ENCODE results near the gene RXRG. TPM values are rescaled to one million over a fixed set of nuclear protein-coding genes. Genes with fewer than 3 reads are reported as not detected.

RXRG gene
- total RNA-seq, 5 donors from 2014 or later (not counting 1 experiment from before 2014, with no cell fraction given), result not detected

DNA sequence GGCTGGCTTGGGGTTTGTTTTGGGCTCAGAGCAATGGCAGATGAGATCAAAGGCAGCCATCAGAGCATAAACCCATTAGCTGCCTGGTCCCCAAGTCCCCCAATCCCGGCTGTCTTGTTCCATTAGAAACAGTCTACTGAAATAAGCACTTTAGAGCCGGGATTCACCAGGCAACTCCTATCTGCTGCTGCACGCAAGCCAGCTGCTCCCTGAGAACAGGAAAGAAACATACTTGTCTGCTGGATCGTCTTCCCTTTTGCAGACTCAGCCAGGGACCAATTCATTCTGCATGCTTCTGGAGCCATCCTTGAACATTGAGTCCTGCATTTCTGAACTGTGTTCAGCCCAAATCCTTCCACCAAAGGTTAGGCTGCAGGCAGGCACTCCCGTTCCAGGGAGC lies 21.8 kb downstream of the RXRG start:
- POLR2A ChIA-PET, result no interaction called here
- no peaks in the 10 kb centered on the region for H3K36me3 Mint-ChIP-seq

DNA sequence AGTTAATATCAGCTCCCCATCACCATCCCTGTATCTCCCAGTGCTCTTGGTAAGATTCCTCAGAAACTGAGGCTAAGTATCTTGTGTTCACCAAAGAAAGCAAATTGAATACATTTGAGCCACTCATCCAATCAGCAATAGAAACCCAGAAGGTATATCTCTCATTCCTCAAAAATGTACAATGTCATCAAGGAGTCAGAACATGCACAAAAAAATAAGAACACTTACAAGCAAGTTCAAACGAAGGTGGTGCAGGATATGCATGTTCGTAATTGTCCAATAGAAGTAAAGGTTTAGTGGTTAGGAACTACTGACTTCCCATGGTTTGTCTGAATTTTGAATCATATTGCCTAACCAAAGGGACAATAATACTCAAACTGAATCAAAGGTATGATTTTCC lies 24.3 kb downstream of the RXRG start:
- H3K27me3 ChIP-seq (replicated peaks in 1 of 2; ENCODE audit: control insufficient read depth in 2 of 2, extremely low read depth in 1 of 2, insufficient read depth in 2 of 2, low read length in 1 of 2), result peaks cover 4 to 6% of the 10 kb centered on the region in 2 experiments
- DNase-seq (no peak), ATAC-seq (replicated peaks in 1 of 4) (no peak)
- WGBS (ENCODE audit: insufficient coverage), result no CpG with 5 or more reads among the region's 2 CpGs
- no peak overlapping the region for H3K27ac Mint-ChIP-seq
- no peaks in the 10 kb centered on the region for H3K36me3 ChIP-seq (ENCODE audit: control insufficient read depth in 2 of 2, extremely low read depth in 1 of 2, insufficient read depth in 1 of 2, low read length in 1 of 2)
- CTCF ChIA-PET, result no interaction called here
- peaks cover 10 to 11% of the 10 kb centered on the region in 2 donors for H3K27me3 Mint-ChIP-seq
- H3K36me3 Mint-ChIP-seq, result no peaks in the 10 kb centered on the region
- H3K4me3 ChIP-seq (ENCODE audit: control insufficient read depth in 1 of 2, extremely low read depth in 1 of 2, low read length in 1 of 2), result no peak overlapping the region
- no peak overlapping the region for H3K27ac ChIP-seq (ENCODE audit: low read length)
- H3K4me3 Mint-ChIP-seq, result no peak overlapping the region
- peaks cover 2% of the 10 kb centered on the region for H3K9me3 ChIP-seq
- H3K9me3 Mint-ChIP-seq, result no peaks in the 10 kb centered on the region
- H3K4me1 Mint-ChIP-seq, result peaks cover 26 to 29% (median 26%) of the 10 kb centered on the region in 3 donors
- H3K4me1 ChIP-seq (ENCODE audit: control insufficient read depth in 1 of 2, extremely low read depth in 1 of 2, insufficient read depth in 2 of 2, low read length in 2 of 2), result peaks cover 0 to 20% of the 10 kb centered on the region in 2 experiments
- POLR2A ChIA-PET, result no interaction called here

More for the DNA sequence above, 21.8 kb downstream of the RXRG start:
- Mint-ChIP-seq H3K27ac (no peak overlapping the region), H3K4me1 (peaks cover 28 to 35% (median 35%) of the 10 kb centered on the region in 3 donors), H3K4me3 (no peak overlapping the region), H3K27me3 (peaks cover 3 to 5% of the 10 kb centered on the region in 2 donors), H3K9me3 (no peaks in the 10 kb centered on the region)
- H3K4me3 ChIP-seq (ENCODE audit: control insufficient read depth in 1 of 2, extremely low read depth in 1 of 2, low read length in 1 of 2), result no peak overlapping the region
- DNase-seq, result no peak
- H3K27ac ChIP-seq (ENCODE audit: low read length), result no peak overlapping the region
- H3K4me1 ChIP-seq (ENCODE audit: control insufficient read depth in 1 of 2, extremely low read depth in 1 of 2, insufficient read depth in 2 of 2, low read length in 2 of 2), result peaks cover 0 to 20% of the 10 kb centered on the region in 2 experiments
- H3K27me3 ChIP-seq (replicated peaks in 1 of 2; ENCODE audit: control insufficient read depth in 2 of 2, extremely low read depth in 1 of 2, insufficient read depth in 2 of 2, low read length in 1 of 2), result peaks cover 2 to 4% of the 10 kb centered on the region in 2 experiments
- WGBS (ENCODE audit: insufficient coverage), result 87% methylated on average over 5 of the region's 5 CpGs
- H3K9me3 ChIP-seq, result no peaks in the 10 kb centered on the region
- no peaks in the 10 kb centered on the region for H3K36me3 ChIP-seq (ENCODE audit: control insufficient read depth in 2 of 2, extremely low read depth in 1 of 2, insufficient read depth in 1 of 2, low read length in 1 of 2)
- CTCF ChIA-PET, result no interaction called here
- no peak for ATAC-seq (replicated peaks in 1 of 4)

DNA sequence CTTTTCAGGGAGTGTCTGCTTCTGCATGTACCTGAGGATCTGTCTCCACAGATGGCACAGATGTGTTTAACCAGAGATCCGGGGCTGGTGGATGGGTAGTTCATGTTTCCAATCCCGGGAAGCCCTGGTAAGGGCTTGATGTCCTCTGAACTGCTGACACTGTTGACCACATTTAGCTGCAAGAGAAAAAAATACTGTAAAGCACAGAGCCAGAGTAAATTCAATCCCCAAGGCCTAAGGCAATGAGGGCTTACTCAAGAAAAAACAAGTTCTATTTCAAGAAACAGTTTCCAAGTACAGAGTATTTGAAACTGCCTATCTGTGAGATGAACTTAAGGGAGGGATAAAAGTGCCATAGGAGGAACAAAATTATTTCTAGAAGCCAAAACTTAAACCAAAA lies 25.1 kb downstream of the RXRG start:
- Mint-ChIP-seq H3K4me3 (no peak overlapping the region), H3K27me3 (peaks cover 17 to 19% of the 10 kb centered on the region in 2 donors), H3K27ac (no peak overlapping the region), H3K36me3 (no peaks in the 10 kb centered on the region), H3K4me1 (peaks cover 18 to 20% (median 19%) of the 10 kb centered on the region in 3 donors), H3K9me3 (no peaks in the 10 kb centered on the region)
- ChIA-PET CTCF (no interaction called here), POLR2A (no interaction called here)
- ATAC-seq (replicated peaks in 1 of 4), result no peak
- Histone ChIP-seq H3K27ac (ENCODE audit: low read length) (no peak overlapping the region), H3K4me1 (ENCODE audit: control insufficient read depth in 1 of 2, extremely low read depth in 1 of 2, insufficient read depth in 2 of 2, low read length in 2 of 2) (peaks cover 0 to 16% of the 10 kb centered on the region in 2 experiments), H3K4me3 (ENCODE audit: control insufficient read depth in 1 of 2, extremely low read depth in 1 of 2, low read length in 1 of 2) (no peak overlapping the region), H3K27me3 (replicated peaks in 1 of 2; ENCODE audit: control insufficient read depth in 2 of 2, extremely low read depth in 1 of 2, insufficient read depth in 2 of 2, low read length in 1 of 2) (peaks cover 4 to 10% of the 10 kb centered on the region in 2 experiments), H3K9me3 (peaks cover 2% of the 10 kb centered on the region), H3K36me3 (ENCODE audit: control insufficient read depth in 2 of 2, extremely low read depth in 1 of 2, insufficient read depth in 1 of 2, low read length in 1 of 2) (no peaks in the 10 kb centered on the region)
- DNase-seq, result no peak
- WGBS (ENCODE audit: insufficient coverage), result 94% methylated on average over 2 of the region's 2 CpGs

DNA sequence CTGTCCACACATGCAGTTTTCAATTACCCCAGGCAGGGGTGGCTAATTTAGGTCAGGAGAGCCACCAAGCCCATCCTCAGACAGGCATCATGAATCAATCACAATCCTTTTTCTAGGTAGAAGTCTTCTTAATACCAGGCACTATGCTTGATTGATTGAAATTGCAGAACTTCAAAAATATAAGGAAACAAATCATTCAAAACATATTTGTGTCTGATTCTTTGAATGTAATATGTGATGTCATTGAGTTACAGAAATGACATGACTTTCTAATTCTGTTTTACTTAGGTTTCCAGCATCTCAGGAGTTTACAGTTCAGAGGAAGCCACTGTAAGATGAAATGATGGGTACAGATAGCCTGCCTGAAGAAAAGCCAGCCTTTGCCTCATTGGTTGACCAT lies 26.7 kb downstream of the RXRG start:
- Mint-ChIP-seq H3K36me3 (no peaks in the 10 kb centered on the region), H3K27ac (no peak overlapping the region), H3K9me3 (no peaks in the 10 kb centered on the region), H3K4me3 (no peak overlapping the region), H3K4me1 (peaks cover 4 to 6% (median 5%) of the 10 kb centered on the region in 3 donors), H3K27me3 (peaks cover 22 to 29% of the 10 kb centered on the region in 2 donors)
- peaks cover 0 to 3% of the 10 kb centered on the region in 2 experiments for H3K4me1 ChIP-seq (ENCODE audit: control insufficient read depth in 1 of 2, extremely low read depth in 1 of 2, insufficient read depth in 2 of 2, low read length in 2 of 2)
- POLR2A ChIA-PET, result no interaction called here
- ATAC-seq (replicated peaks in 1 of 4), result no peak
- H3K27ac ChIP-seq (ENCODE audit: low read length), result no peak overlapping the region
- no peak for DNase-seq
- H3K4me3 ChIP-seq (ENCODE audit: control insufficient read depth in 1 of 2, extremely low read depth in 1 of 2, low read length in 1 of 2), result no peak overlapping the region
- H3K27me3 ChIP-seq (replicated peaks in 1 of 2; ENCODE audit: control insufficient read depth in 2 of 2, extremely low read depth in 1 of 2, insufficient read depth in 2 of 2, low read length in 1 of 2), result peaks cover 4 to 10% of the 10 kb centered on the region in 2 experiments
- no peaks in the 10 kb centered on the region for H3K36me3 ChIP-seq (ENCODE audit: control insufficient read depth in 2 of 2, extremely low read depth in 1 of 2, insufficient read depth in 1 of 2, low read length in 1 of 2)
- peaks cover 2% of the 10 kb centered on the region for H3K9me3 ChIP-seq
- CTCF ChIA-PET, result no interaction called here

DNA sequence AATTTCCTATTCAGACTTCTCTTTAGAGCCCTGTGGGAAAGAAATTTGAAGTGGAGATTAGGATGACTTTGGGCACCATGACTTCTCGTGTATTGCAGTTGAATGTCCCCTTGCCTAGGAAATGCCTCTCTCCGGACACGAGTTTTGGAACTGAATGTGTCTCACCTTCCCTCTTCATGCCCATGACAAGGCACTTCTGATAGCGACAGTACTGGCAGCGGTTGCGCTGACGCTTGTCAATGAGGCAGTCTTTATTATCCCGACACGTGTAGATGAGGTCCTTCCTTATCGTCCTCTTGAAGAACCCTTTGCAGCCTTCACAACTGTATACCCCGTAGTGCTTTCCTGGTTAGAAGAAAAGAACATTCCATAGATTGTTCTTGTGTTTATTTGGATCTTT lies 28.1 kb downstream of the RXRG start:
- no peaks in the 10 kb centered on the region for H3K9me3 Mint-ChIP-seq
- no peaks in the 10 kb centered on the region for H3K4me1 Mint-ChIP-seq
- no peak overlapping the region for H3K27ac ChIP-seq (ENCODE audit: low read length)
- H3K36me3 ChIP-seq (ENCODE audit: control insufficient read depth in 2 of 2, extremely low read depth in 1 of 2, insufficient read depth in 1 of 2, low read length in 1 of 2), result no peaks in the 10 kb centered on the region
- no peak overlapping the region for H3K27ac Mint-ChIP-seq
- no peaks in the 10 kb centered on the region for H3K36me3 Mint-ChIP-seq
- H3K27me3 Mint-ChIP-seq, result peaks cover 22 to 29% of the 10 kb centered on the region in 2 donors
- no peaks in the 10 kb centered on the region for H3K4me1 ChIP-seq (ENCODE audit: control insufficient read depth in 1 of 2, extremely low read depth in 1 of 2, insufficient read depth in 2 of 2, low read length in 2 of 2)
- WGBS (ENCODE audit: insufficient coverage), result 97% methylated on average over 6 of the region's 11 CpGs
- no peak for ATAC-seq (replicated peaks in 1 of 4)
- H3K27me3 ChIP-seq (replicated peaks in 1 of 2; ENCODE audit: control insufficient read depth in 2 of 2, extremely low read depth in 1 of 2, insufficient read depth in 2 of 2, low read length in 1 of 2), result peaks cover 4 to 7% of the 10 kb centered on the region in 2 experiments
- no peak overlapping the region for H3K4me3 Mint-ChIP-seq
- CTCF ChIA-PET, result no interaction called here
- peaks cover 2% of the 10 kb centered on the region for H3K9me3 ChIP-seq
- POLR2A ChIA-PET, result no interaction called here
- H3K4me3 ChIP-seq (ENCODE audit: control insufficient read depth in 1 of 2, extremely low read depth in 1 of 2, low read length in 1 of 2), result no peak overlapping the region
- DNase-seq, result no peak

DNA sequence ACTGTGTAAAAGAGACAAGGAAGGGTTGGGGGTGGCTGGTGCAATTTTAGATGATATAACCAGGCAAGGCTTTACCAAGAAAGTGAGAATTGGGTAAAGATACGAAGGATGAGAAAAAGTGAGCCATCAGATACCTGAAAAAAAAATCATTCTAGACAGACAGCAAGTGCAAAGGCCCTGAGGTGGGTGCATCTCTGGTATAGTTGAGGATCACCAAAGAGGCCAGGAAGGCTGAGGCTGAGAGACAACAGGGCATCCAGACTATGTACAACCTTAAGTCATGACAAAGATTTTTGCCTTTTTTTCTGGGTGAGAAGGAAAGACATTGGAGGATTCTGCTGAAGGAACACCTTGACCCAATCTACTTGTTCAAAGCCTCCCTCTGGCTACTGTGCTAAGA lies 29.9 kb downstream of the RXRG start:
- H3K27me3 Mint-ChIP-seq, result peaks cover 22 to 29% of the 10 kb centered on the region in 2 donors
- H3K4me1 ChIP-seq (ENCODE audit: control insufficient read depth in 1 of 2, extremely low read depth in 1 of 2, insufficient read depth in 2 of 2, low read length in 2 of 2), result no peaks in the 10 kb centered on the region
- no peak for DNase-seq
- ATAC-seq (replicated peaks in 1 of 4), result no peak
- H3K27ac Mint-ChIP-seq, result no peak overlapping the region
- H3K4me1 Mint-ChIP-seq, result no peaks in the 10 kb centered on the region
- CTCF ChIA-PET, result no interaction called here
- H3K27ac ChIP-seq (ENCODE audit: low read length), result no peak overlapping the region
- POLR2A ChIA-PET, result interaction anchor here in 1 of 2 donors (0.5 kb wide), 1 partner anchor 25 kb away, joined by 3 read pairs; no protein-coding TSS in a partner anchor
- peaks cover 2% of the 10 kb centered on the region for H3K9me3 ChIP-seq
- no CpG with 5 or more reads among the region's 1 CpG for WGBS (ENCODE audit: insufficient coverage)
- peaks cover 6 to 7% of the 10 kb centered on the region in 2 experiments for H3K27me3 ChIP-seq (replicated peaks in 1 of 2; ENCODE audit: control insufficient read depth in 2 of 2, extremely low read depth in 1 of 2, insufficient read depth in 2 of 2, low read length in 1 of 2)
- no peak overlapping the region for H3K4me3 Mint-ChIP-seq
- no peak overlapping the region for H3K4me3 ChIP-seq (ENCODE audit: control insufficient read depth in 1 of 2, extremely low read depth in 1 of 2, low read length in 1 of 2)
- H3K36me3 ChIP-seq (ENCODE audit: control insufficient read depth in 2 of 2, extremely low read depth in 1 of 2, insufficient read depth in 1 of 2, low read length in 1 of 2), result no peaks in the 10 kb centered on the region
- H3K36me3 Mint-ChIP-seq, result no peaks in the 10 kb centered on the region
- H3K9me3 Mint-ChIP-seq, result no peaks in the 10 kb centered on the region

DNA sequence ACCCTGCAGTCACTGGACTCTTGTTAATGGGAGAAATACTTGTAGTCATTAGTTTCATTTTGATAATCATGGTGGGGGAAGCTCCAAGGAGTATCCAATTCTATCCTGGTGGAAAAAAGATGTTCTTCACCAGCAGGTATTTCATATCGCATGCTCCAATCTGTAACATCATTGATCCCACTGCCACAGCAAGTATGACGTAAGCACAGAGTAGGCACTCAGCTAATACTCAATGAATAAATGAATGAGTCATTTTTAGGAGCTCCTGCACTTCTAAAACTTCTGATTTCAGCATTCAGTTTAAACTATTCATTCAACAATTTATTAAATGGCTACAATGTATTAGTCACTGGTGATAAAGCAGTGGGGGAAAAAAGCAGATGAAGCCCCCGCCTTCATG lies 30.3 kb downstream of the RXRG start:
- whole genome bisulfite sequencing (ENCODE audit: insufficient coverage), result no CpG with 5 or more reads among the region's 3 CpGs
- ATAC-seq (replicated peaks in 1 of 4), result no peak
- H3K36me3 Mint-ChIP-seq, result no peaks in the 10 kb centered on the region

More for the DNA sequence above, 30.3 kb downstream of the RXRG start:
- peaks cover 6 to 7% of the 10 kb centered on the region in 2 experiments for H3K27me3 ChIP-seq (replicated peaks in 1 of 2; ENCODE audit: control insufficient read depth in 2 of 2, extremely low read depth in 1 of 2, insufficient read depth in 2 of 2, low read length in 1 of 2)
- H3K4me3 Mint-ChIP-seq, result no peak overlapping the region
- H3K4me1 Mint-ChIP-seq, result no peaks in the 10 kb centered on the region
- POLR2A ChIA-PET, result no interaction called here
- no peaks in the 10 kb centered on the region for H3K36me3 ChIP-seq (ENCODE audit: control insufficient read depth in 2 of 2, extremely low read depth in 1 of 2, insufficient read depth in 1 of 2, low read length in 1 of 2)
- CTCF ChIA-PET, result no interaction called here
- no peak overlapping the region for H3K27ac Mint-ChIP-seq
- no peak overlapping the region for H3K4me3 ChIP-seq (ENCODE audit: control insufficient read depth in 1 of 2, extremely low read depth in 1 of 2, low read length in 1 of 2)
- H3K9me3 Mint-ChIP-seq, result no peaks in the 10 kb centered on the region
- no peak overlapping the region for H3K27ac ChIP-seq (ENCODE audit: low read length)
- no peaks in the 10 kb centered on the region for H3K4me1 ChIP-seq (ENCODE audit: control insufficient read depth in 1 of 2, extremely low read depth in 1 of 2, insufficient read depth in 2 of 2, low read length in 2 of 2)
- peaks cover 2% of the 10 kb centered on the region for H3K9me3 ChIP-seq
- DNase-seq, result no peak
- H3K27me3 Mint-ChIP-seq, result peaks cover 27 to 30% of the 10 kb centered on the region in 2 donors

Data from T-cell (primary cell).